Activated CD4-positive, alpha-beta T cell treated with anti-CD3 and anti-CD28 coated beads for 36 hours (primary cell): ENCODE measurements around the gene VILL. TPM values are rescaled to one million over a fixed set of nuclear protein-coding genes. Genes with fewer than 3 reads are reported as not detected.
"Not testable (repeated sequence)": the region's sequence is repeated elsewhere in the genome, so short reads cannot be mapped to it uniquely, and the experiment has no call there.

Source experiments
- ATAC-seq: fragments of 200-7000 bp; cut with Tn5 transposase; one replicate; pipeline ENCODE4 v1.10.0; 2021; ENCODE audit warnings: mild to moderate bottlenecking, moderate library complexity
- CTCF ChIA-PET: fragments of 350-600 bp; sonication (Branson Sonifier 250); formaldehyde crosslinking; loops from one replicate; lab custom pipeline; 2021; ENCODE audit warnings: antibody characterized with exemption; lab: Charles Lee
- POLR2A ChIA-PET: fragments of 350-600 bp; sonication (Branson Sonifier 250); formaldehyde crosslinking; loops from one replicate; lab custom pipeline; 2021; ENCODE audit warnings: antibody characterized with exemption, inconsistent platforms; lab: Charles Lee
- DNase-seq: peaks from one replicate; pipeline ENCODE4 v3.0.0-alpha.2; 2020
- H3K27ac Mint-ChIP-seq: one replicate; pipeline ENCODE4 v1.8.0; 2021; ENCODE audit warnings: mixed read lengths
- H3K27me3 Mint-ChIP-seq: one replicate; pipeline ENCODE4 v1.8.0; 2021; ENCODE audit warnings: mixed read lengths
- H3K36me3 Mint-ChIP-seq: one replicate; pipeline ENCODE4 v1.8.0; 2021; ENCODE audit warnings: low read depth, mixed read lengths
- H3K4me1 Mint-ChIP-seq: one replicate; pipeline ENCODE4 v1.8.0; 2021; ENCODE audit warnings: mixed read lengths
- H3K4me3 Mint-ChIP-seq: one replicate; pipeline ENCODE4 v1.8.0; 2021; ENCODE audit warnings: mild to moderate bottlenecking, moderate library complexity, mixed read lengths
- H3K9me3 Mint-ChIP-seq: one replicate; pipeline ENCODE4 v1.8.0; 2021; ENCODE audit warnings: low read depth, mixed read lengths
- intact Hi-C, 2 experiments: fragments of 100-400 bp; cut with DNase I in 1 of 2; cut with micrococcal nuclease in 1 of 2; formaldehyde crosslinking; loops; one replicate each; pipeline versions ENCODE4 v1.14.2 to v1.15.1; 2022 to 2024; cut with DNase I, micrococcal nuclease
- total RNA-seq, 2 experiments: library from RNA; stranded (reverse); gene quantifications; one replicate each; pipeline ENCODE4 v1.2.3, GENCODE V29; 2021

VILL gene
- total RNA-seq, 2 experiments from 2014 or later, result 9.2 to 12.1 TPM

GRCh38 chr3:37964716-37965115 is 25.9 kb upstream of the VILL start:
- no peaks in the 10 kb centered on the region for H3K4me1 Mint-ChIP-seq
- no peak overlapping the region for H3K4me3 Mint-ChIP-seq
- ChIA-PET CTCF (interaction anchor here (0.7 to 4.6 kb wide), 5 partner anchors 9 to 99 kb away, joined by 3 to 27 read pairs (median 4); no protein-coding TSS in a partner anchor), POLR2A (no interaction called here)
- H3K27me3 Mint-ChIP-seq, result no peaks in the 10 kb centered on the region
- no peak for DNase-seq
- no peak for ATAC-seq
- no peaks in the 10 kb centered on the region for H3K36me3 Mint-ChIP-seq
- H3K9me3 Mint-ChIP-seq, result no peaks in the 10 kb centered on the region
- H3K27ac Mint-ChIP-seq, result no peak overlapping the region
- intact Hi-C loops, result no loop called here

DNA sequence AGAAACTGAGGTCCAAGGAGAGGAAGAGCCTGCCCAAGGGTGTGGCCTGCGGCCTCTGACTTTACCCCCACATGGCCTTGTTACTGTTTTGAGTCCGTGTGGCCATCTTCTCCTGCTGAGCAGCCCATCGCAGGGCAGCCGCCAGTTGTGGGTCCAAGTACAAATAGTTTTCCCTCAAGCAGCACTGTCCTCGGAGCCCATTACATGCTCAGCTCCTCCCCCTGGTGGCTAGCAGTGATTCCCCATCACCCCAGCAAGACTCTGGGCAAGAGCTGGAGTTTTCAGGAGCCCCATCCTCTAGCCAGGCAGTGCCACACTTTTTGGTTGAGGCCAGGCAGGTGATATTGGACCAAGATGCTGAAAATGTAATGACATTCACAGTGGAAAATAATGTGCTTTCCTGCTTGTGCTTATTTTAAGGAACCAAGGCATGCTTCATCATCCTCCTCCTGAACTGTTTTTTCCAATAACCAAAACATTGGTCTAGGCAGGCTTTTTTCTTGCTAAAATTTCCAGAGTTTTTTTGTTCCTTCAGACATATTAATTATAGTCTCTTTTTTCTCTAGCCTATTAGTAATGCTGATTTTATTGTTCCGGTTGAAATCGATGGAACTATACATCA is 23.2 kb upstream of the VILL start:
- POLR2A ChIA-PET, result interaction anchor here (0.8 kb wide), 1 partner anchor 112 kb away, joined by 3 read pairs; no protein-coding TSS in a partner anchor
- no peaks in the 10 kb centered on the region for H3K9me3 Mint-ChIP-seq
- CTCF ChIA-PET, result interaction anchor here (0.6 to 4.6 kb wide), 27 partner anchors 9 to 1652 kb away, joined by 3 to 27 read pairs (median 3); no protein-coding TSS in a partner anchor
- H3K4me3 Mint-ChIP-seq, result no peak overlapping the region
- ATAC-seq (peak; percentile 86), DNase-seq (peak; percentile 79)
- H3K27me3 Mint-ChIP-seq, result no peaks in the 10 kb centered on the region
- intact Hi-C loops, result loop anchor here (1.0 kb wide), 1 partner anchor 112 kb away; no protein-coding TSS in a partner anchor
- no peak overlapping the region for H3K27ac Mint-ChIP-seq
- H3K4me1 Mint-ChIP-seq, result no peaks in the 10 kb centered on the region
- H3K36me3 Mint-ChIP-seq, result no peaks in the 10 kb centered on the region

DNA sequence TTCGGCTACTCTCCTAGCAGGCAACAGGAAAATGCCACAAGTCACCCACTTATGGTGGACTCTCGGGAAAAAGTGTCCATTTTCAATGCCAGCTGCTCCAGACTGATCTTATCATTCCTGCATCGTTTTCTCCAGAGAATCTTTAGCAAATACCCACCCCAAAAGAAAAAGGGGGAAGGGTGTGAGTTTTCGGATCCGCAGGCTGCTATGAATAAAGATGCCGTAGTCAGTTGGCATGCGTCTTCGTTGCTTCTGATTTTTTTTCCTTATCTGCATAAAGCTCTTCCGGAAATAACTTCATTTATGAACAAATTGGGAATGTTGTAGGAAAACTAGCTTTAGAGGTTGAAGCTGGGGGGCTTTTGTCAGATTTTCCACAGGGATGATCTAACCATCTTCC is 22.4 kb upstream of the VILL start:
- intact Hi-C loops, result no loop called here
- no peak overlapping the region for H3K4me3 Mint-ChIP-seq
- ATAC-seq (no peak), DNase-seq (no peak)
- H3K27me3 Mint-ChIP-seq, result no peaks in the 10 kb centered on the region
- no peaks in the 10 kb centered on the region for H3K4me1 Mint-ChIP-seq
- H3K9me3 Mint-ChIP-seq, result no peaks in the 10 kb centered on the region
- no peaks in the 10 kb centered on the region for H3K36me3 Mint-ChIP-seq
- no peak overlapping the region for H3K27ac Mint-ChIP-seq
- POLR2A ChIA-PET, result no interaction called here
- CTCF ChIA-PET, result interaction anchor here (0.7 to 4.6 kb wide), 13 partner anchors 11 to 1652 kb away, joined by 3 to 27 read pairs (median 3); no protein-coding TSS in a partner anchor

- Mint-ChIP-seq H3K27ac (no peak overlapping the region), H3K4me1 (no peaks in the 10 kb centered on the region), H3K36me3 (no peaks in the 10 kb centered on the region), H3K27me3 (no peaks in the 10 kb centered on the region), H3K4me3 (no peak overlapping the region), H3K9me3 (no peaks in the 10 kb centered on the region)
- POLR2A ChIA-PET, result no interaction called here
- ATAC-seq (no peak), DNase-seq (no peak)
- intact Hi-C loops, result no loop called here
- CTCF ChIA-PET, result interaction anchor here (0.8 to 4.6 kb wide), 4 partner anchors 10 to 101 kb away, joined by 3 to 27 read pairs (median 11); no protein-coding TSS in a partner anchor
Measured at GRCh38 chr3:37968813-37969595, 21.6 kb upstream of the VILL start.

- Mint-ChIP-seq H3K36me3 (no peaks in the 10 kb centered on the region), H3K4me3 (no peak overlapping the region), H3K27ac (no peak overlapping the region), H3K9me3 (no peaks in the 10 kb centered on the region), H3K27me3 (no peaks in the 10 kb centered on the region), H3K4me1 (no peaks in the 10 kb centered on the region)
- ATAC-seq, result no peak
- ChIA-PET POLR2A (no interaction called here), CTCF (interaction anchor here (0.9 to 1.3 kb wide), 2 partner anchors 8 to 27 kb away, joined by 3 to 4 read pairs; no protein-coding TSS in a partner anchor)
- intact Hi-C loops, result loop anchor here in 1 of 2 experiments (5.0 kb wide), 1 partner anchor 688 kb away; no protein-coding TSS in a partner anchor
- DNase-seq, result no peak
Measured at GRCh38 chr3:37969596-37970100, 20.9 kb upstream of the VILL start.

- ATAC-seq, result no peak
Measured at GRCh38 chr3:37970802-37971201, 19.8 kb upstream of the VILL start.

GRCh38 chr3:37971467-37971866 is 19.1 kb upstream of the VILL start:
- Mint-ChIP-seq H3K27me3 (no peaks in the 10 kb centered on the region), H3K4me3 (no peak overlapping the region), H3K36me3 (no peaks in the 10 kb centered on the region), H3K4me1 (peaks cover 2% of the 10 kb centered on the region), H3K9me3 (no peaks in the 10 kb centered on the region), H3K27ac (no peak overlapping the region)
- intact Hi-C loops, result loop anchor here in 1 of 2 experiments (5.0 kb wide), 1 partner anchor 686 kb away; no protein-coding TSS in a partner anchor
- CTCF ChIA-PET, result interaction anchor here (3.7 kb wide), 1 partner anchor 116 kb away, joined by 16 read pairs; no protein-coding TSS in a partner anchor
- no peak for ATAC-seq
- POLR2A ChIA-PET, result no interaction called here
- no peak for DNase-seq

More at GRCh38 chr3:37970802-37971201, 19.8 kb upstream of the VILL start:
- H3K36me3 Mint-ChIP-seq, result no peaks in the 10 kb centered on the region
- DNase-seq, result no peak
- no peaks in the 10 kb centered on the region for H3K27me3 Mint-ChIP-seq
- H3K9me3 Mint-ChIP-seq, result no peaks in the 10 kb centered on the region
- intact Hi-C loops, result loop anchor here in 1 of 2 experiments (5.0 kb wide), 1 partner anchor 686 kb away; no protein-coding TSS in a partner anchor
- CTCF ChIA-PET, result interaction anchor here (0.9 to 1.3 kb wide), 2 partner anchors 9 to 26 kb away, joined by 3 to 4 read pairs; no protein-coding TSS in a partner anchor
- peaks cover 2% of the 10 kb centered on the region for H3K4me1 Mint-ChIP-seq
- H3K27ac Mint-ChIP-seq, result no peak overlapping the region
- POLR2A ChIA-PET, result no interaction called here
- no peak overlapping the region for H3K4me3 Mint-ChIP-seq

DNA sequence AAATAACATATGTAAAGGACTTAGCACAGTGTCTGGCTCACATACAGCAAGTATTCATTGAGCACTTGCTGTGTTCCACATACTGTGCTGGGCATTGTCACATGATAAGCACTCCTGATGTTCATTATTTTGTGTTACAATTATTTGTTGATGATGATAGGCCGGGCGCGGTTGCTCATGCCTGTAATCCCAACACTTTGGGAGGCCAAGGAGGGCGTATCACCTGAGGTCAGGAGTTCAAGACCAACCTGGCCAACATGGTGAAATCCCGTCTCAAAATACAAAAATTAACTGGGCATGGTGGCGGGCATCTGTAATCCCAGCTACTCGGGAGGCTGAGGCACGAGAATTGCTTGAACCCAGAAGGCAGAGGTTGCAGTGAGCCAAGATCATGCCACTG is 18.5 kb upstream of the VILL start:
- CTCF ChIA-PET, result interaction anchor here (3.7 kb wide), 2 partner anchors 13 to 117 kb away, joined by 16 read pairs; no protein-coding TSS in a partner anchor
- DNase-seq, H3K4me1 Mint-ChIP-seq, H3K9me3 Mint-ChIP-seq, POLR2A ChIA-PET, H3K27ac Mint-ChIP-seq, H3K4me3 Mint-ChIP-seq, H3K36me3 Mint-ChIP-seq, H3K27me3 Mint-ChIP-seq, ATAC-seq: not testable (repeated sequence)
- intact Hi-C loops, result loop anchor here in 1 of 2 experiments (5.0 kb wide), 1 partner anchor 685 kb away; no protein-coding TSS in a partner anchor

- no peak for ATAC-seq
- DNase-seq, result no peak
- ChIA-PET POLR2A (no interaction called here), CTCF (interaction anchor here (0.6 to 4.0 kb wide), 17 partner anchors 11 to 679 kb away, joined by 3 to 18 read pairs (median 4); partner anchors contain the start of gene XYLB)
- no peaks in the 10 kb centered on the region for H3K36me3 Mint-ChIP-seq
- intact Hi-C loops, result loop anchor here in 1 of 2 experiments (1.0 to 5.0 kb wide), 4 partner anchors 24 to 684 kb away; no protein-coding TSS in a partner anchor
- no peaks in the 10 kb centered on the region for H3K27me3 Mint-ChIP-seq
- no peak overlapping the region for H3K27ac Mint-ChIP-seq
- no peaks in the 10 kb centered on the region for H3K9me3 Mint-ChIP-seq
- H3K4me1 Mint-ChIP-seq, result peaks cover 2% of the 10 kb centered on the region
- no peak overlapping the region for H3K4me3 Mint-ChIP-seq
Measured at GRCh38 chr3:37973246-37974054, 17.1 kb upstream of the VILL start.
